Activated naive CD4-positive, alpha-beta T cell treated with anti-CD3 and anti-CD28 coated beads, Interleukin-2, amount 50 U/mL, for 16 hours (primary cell): ENCODE measurements around the gene KRTAP6-2.

Experiments
- DNase-seq: peaks from one replicate; pipeline ENCODE4 v3.0.0-alpha.2; 2020

KRTAP6-2 gene

DNA sequence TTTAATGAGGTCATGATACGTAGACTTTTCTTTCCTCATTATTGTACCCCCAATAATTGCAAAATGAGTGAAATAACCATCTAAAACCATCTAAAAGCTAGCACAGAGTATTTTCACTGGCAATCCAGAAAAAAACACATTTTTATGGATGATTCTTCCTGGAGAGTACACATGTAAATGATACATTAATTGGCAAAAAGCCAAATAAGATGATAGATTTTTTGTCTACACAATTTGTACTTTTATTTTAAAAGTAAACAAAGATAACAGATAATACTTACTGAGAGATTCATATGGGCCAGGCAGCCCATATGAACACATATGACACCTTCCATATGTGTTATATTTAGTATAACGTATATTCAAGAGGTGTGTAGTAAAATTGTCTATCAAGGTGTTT, 35.1 kb downstream of the KRTAP6-2 start:
- no peak for DNase-seq

DNA sequence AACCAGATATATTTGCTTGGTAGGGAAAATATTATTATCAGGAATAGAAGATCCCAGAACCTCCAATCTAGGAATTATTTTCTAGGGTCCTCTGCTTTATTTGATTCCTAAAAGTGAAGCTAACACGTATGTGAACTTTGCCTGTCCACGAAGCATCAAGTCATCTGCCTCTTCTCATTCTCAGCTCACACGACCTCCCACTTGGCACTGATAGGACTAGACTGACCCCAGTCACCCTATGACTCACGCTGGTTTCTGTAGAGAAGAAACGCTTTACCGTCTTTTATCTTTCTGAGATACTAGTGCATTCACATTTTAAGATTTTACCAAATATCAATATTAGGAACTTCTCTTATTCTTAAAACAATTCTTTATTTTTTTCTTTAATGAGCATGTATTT, 35.6 kb downstream of the KRTAP6-2 start:
- no peak for DNase-seq

DNA sequence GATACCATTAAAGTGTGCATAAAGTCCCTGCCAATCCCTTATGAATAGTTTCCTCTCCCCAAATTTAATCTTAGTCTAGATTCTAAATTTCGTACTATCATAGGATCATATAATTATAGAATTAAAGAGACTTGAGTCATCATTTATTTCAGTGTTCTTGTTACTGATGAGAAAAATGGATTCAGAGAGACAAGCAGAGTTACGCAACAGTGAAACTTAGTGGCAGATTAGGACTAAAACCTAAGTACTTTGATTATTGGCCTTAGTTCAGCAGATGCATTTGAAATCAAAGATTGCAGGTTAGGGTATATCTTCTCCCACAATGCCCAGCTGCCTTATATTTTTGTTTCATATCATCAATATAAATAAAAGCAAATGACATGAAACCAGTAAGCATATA, 36.7 kb downstream of the KRTAP6-2 start:
- DNase-seq, result no peak

DNA sequence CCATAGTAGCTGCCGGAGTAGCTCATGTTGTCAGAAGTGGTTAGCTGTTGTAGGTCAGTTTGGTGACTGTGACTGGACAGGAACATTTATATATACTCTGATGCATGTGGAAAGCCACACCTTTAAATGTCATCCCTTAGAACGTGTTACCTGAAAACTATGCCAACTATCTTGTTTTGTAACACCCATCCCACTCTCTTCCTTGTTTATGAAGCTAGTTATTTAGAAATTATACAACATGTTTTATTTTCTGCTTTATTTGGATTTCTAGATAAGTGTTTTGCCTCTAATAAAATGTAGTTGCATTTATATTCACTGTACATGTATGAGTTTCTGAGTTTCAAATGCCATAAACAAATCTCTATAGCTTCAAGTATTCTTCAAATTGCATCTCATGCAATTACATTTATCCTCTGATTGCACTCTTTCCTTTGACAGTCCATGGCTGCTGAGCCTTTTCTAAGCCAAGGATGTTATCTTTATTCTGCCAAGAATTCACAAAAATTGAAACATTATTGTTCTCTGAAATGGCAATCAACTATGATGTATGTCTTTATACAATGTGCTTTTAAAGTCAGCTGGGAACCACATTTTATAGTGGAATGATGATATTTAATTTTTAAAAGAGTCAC, 37.3 kb downstream of the KRTAP6-2 start, which contains the start of gene KRTAP19-7:
KRTAP19-7 (minus strand) TSS at position 51 of the 632 bp plus-strand sequence; CDS start at position 26, 25 bp downstream.
- DNase-seq, result no peak

DNA sequence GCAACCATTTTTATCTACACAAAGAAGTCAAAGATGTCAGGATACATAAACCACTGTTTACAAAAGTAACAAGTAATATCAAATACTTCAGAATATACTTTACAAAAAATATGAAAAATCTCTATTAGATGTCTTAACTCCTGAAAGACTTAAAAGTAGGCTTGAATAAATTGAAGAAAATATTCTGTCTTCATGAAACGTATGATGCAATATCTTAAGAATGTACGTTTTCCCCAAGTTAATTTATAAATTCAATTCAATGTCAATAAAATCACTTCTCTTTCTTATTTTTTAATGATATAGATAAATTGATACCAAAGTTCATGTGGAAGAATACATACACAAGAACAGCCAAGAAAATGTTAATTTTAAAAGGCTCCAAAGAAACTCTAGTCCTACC, 43.6 kb downstream of the KRTAP6-2 start:
- no peak for DNase-seq

DNA sequence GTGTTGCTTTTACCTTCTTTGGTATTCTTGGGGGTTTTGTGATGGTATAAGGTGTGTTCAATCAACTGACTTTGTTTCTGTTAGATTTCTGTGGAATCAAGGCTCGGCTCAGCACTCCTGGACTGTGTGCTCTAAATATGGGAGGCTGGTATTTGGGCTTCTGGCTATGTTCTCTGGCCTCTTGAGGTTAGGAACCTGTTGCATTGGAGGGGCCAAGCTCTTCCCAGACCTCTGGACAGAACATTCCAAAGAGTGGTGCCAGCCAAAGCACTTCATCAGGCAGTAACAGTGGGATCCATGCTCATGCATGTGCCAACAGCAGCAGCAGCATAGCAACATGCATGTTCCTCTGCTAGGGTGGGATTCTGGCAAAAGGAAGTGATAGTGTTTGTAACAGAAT, 45.9 kb downstream of the KRTAP6-2 start:
- no peak for DNase-seq
